HepG2 (cell line): ENCODE measurements around the gene GTF2A2. TPM values are rescaled to one million over a fixed set of nuclear protein-coding genes. Genes with fewer than 3 reads are reported as not detected.
"Not testable (repeated sequence)": the region's sequence is repeated elsewhere in the genome, so short reads cannot be mapped to it uniquely, and the experiment has no call there.

Experiments
- ATAC-seq: fragments of 200-7000 bp; cut with Tn5 transposase; 3 replicates; pipeline ENCODE4 v1.9.1; 2020; ENCODE audit warnings: mild to moderate bottlenecking, moderate library complexity
- BruUV-seq: library from RNA; stranded (reverse); fragments of 400-500 nt; replicated peaks from 2 replicates; lab custom pipeline; 2021; lab: Mats Ljungman, UMichigan
- CTCF ChIA-PET: fragments of 300-600 bp; formaldehyde crosslinking; extraction: SDS; loops from one replicate; lab custom pipeline; 2021; ENCODE audit warnings: low total read pairs, inconsistent platforms, low intra/inter-chr PET ratio; lab: Yijun Ruan, JAX
- POLR2A ChIA-PET: fragments of 350-600 bp; sonication (Branson Sonifier 250); formaldehyde crosslinking; loops from one replicate; lab custom pipeline; 2020; ENCODE audit warnings: antibody characterized with exemption, inconsistent platforms; lab: Yijun Ruan, JAX
- DNase-seq: peaks from one replicate; pipeline ENCODE4 v3.0.0-alpha.2; 2015; ENCODE audit warnings: low spot score
- FAIRE-seq: peaks from 3 replicates; lab custom pipeline; 2011; peaks lifted over from hg19 to GRCh38; lab: Jason Lieb, UNC
- H2AFZ ChIP-seq: one replicate; pipeline ENCODE4 v1.6.1; 2011; ENCODE audit warnings: low read length, inconsistent platforms
- H3K27ac ChIP-seq: fragments of 300-600 bp; 3 replicates; pipeline ENCODE4 v1.8.0; 2011; ENCODE audit warnings: mixed run types, mild to moderate bottlenecking, mixed read lengths, low read length, inconsistent platforms; ENCODE audit not compliant: insufficient read depth; ENCODE audit errors: extremely low read length
- H3K27me3 ChIP-seq, 2 experiments: fragments of 200-600 bp in 1 of 2; 2 replicates in 1 of 2; 3 replicates in 1 of 2; pipeline versions ENCODE4 v1.6.0 to v1.8.0; 2011; ENCODE audit warnings: low read length in 2 of 2, mild to moderate bottlenecking in 2 of 2, moderate library complexity in 2 of 2, inconsistent platforms in 1 of 2; ENCODE audit not compliant: insufficient read depth in 2 of 2, control insufficient read depth in 1 of 2
- H3K36me3 ChIP-seq, 2 experiments: fragments of 200-600 bp in 1 of 2; replicated peaks in 1 of 2; 2 replicates in 1 of 2; 3 replicates in 1 of 2; pipeline versions ENCODE4 v1.5.1 to v1.8.0; 2011; ENCODE audit warnings: low read length in 2 of 2, inconsistent platforms in 1 of 2; ENCODE audit not compliant: insufficient read depth in 2 of 2, control insufficient read depth in 1 of 2
- H3K4me1 ChIP-seq: 2 replicates; pipeline ENCODE4 v1.5.1; 2012; ENCODE audit warnings: low read length, inconsistent platforms; ENCODE audit not compliant: insufficient read depth
- H3K4me2 ChIP-seq: 2 replicates; pipeline ENCODE4 v1.6.0; 2011; ENCODE audit warnings: low read depth, low read length, inconsistent platforms
- H3K4me3 ChIP-seq, 3 experiments: fragments of 200-600 bp in 1 of 3; sonication (generic), shearing (Covaris generic) in 1 of 3; replicated peaks in 1 of 3; 2 replicates each; pipeline ENCODE4 v1.5.1; 2011 to 2016; ENCODE audit warnings: low read length in 3 of 3, inconsistent platforms in 2 of 3, low read depth in 2 of 3, mild to moderate bottlenecking in 2 of 3, control low read depth in 1 of 3, mixed read lengths in 1 of 3; ENCODE audit not compliant: insufficient read depth in 1 of 3
- H3K79me2 ChIP-seq: one replicate; pipeline ENCODE4 v1.6.1; 2011; ENCODE audit warnings: low read length, inconsistent platforms; ENCODE audit not compliant: insufficient read depth
- H3K9ac ChIP-seq: 2 replicates; pipeline ENCODE4 v1.6.0; 2011; ENCODE audit warnings: mild to moderate bottlenecking, low read depth, low read length, inconsistent platforms; ENCODE audit not compliant: insufficient read depth
- H3K9me3 ChIP-seq: 2 replicates; pipeline ENCODE4 v1.5.1; 2012; ENCODE audit warnings: mild to moderate bottlenecking, low read length
- H4K20me1 ChIP-seq: 2 replicates; pipeline ENCODE4 v1.6.0; 2011; ENCODE audit warnings: inconsistent platforms, mild to moderate bottlenecking, low read length, moderate library complexity; ENCODE audit not compliant: insufficient read depth
- HCFC1 ChIP-seq: fragments of 150-350 bp; IDR thresholded peaks from 2 replicates; pipeline ENCODE4 v1.6.1; 2014; ENCODE audit warnings: low read depth, low read length
- NKX3-1 ChIP-seq: sonication (generic); formaldehyde crosslinking; IDR thresholded peaks from 2 replicates; pipeline ENCODE4 v1.5.0; 2020; ENCODE audit warnings: missing genetic modification reagents
- TCF12 ChIP-seq, 2 experiments: fragments of 450-650 bp in 1 of 2; sonication (generic) in 1 of 2; formaldehyde crosslinking in 1 of 2; IDR thresholded peaks; 2 replicates each; pipeline versions ENCODE4 v1.6.1 to v1.8.0; 2017 to 2022; ENCODE audit warnings: antibody characterized with exemption in 1 of 2, mild to moderate bottlenecking in 1 of 2, missing genetic modification reagents in 1 of 2, moderate library complexity in 1 of 2
- TRIM24 ChIP-seq: sonication (generic); formaldehyde crosslinking; IDR thresholded peaks from 2 replicates; pipeline ENCODE4 v1.8.0; 2022; ENCODE audit warnings: mild to moderate bottlenecking, missing genetic modification reagents
- ZFP62 ChIP-seq: sonication (generic); formaldehyde crosslinking; IDR thresholded peaks from 2 replicates; pipeline ENCODE4 v1.4.0; 2020; ENCODE audit warnings: missing genetic modification reagents
- ZNF687 ChIP-seq: sonication (generic); formaldehyde crosslinking; IDR thresholded peaks from 2 replicates; pipeline ENCODE4 v1.5.1; 2020; ENCODE audit warnings: mild to moderate bottlenecking, missing genetic modification reagents, moderate library complexity
- WGBS: methylation state at CpG from one replicate; pipeline ENCODE4 v1.1.6; 2017; ENCODE audit warnings: low lambda C conversion rate; 5-methylcytosine and 5-hydroxymethylcytosine counted together
- in situ Hi-C: cut with HindIII; loops from 2 replicates; pipeline ENCODE4 v1.10.0; 2017; ENCODE audit warnings: low pct_unique_long_range_greater_than_20kb; ENCODE audit not compliant: extremely low pct_ligation_motif_present
- intact Hi-C: fragments of 100-400 bp; cut with micrococcal nuclease; formaldehyde crosslinking; loops from one replicate; pipeline ENCODE4 v1.10.0; 2022; ENCODE audit not compliant: unreplicated experiment
- polyA plus RNA-seq, 8 experiments: library from polyadenylated mRNA; depleted of rRNA in 3 of 8; stranded (reverse) in 7 of 8; unstranded in 1 of 8; fragments of >200 nt; fragmentation: Illumina TruSeq in 4 of 8; extraction: Trizol in 4 of 8; gene quantifications; 2 replicates each; pipeline versions ENCODE4 v1.2.1 to v1.2.3, GENCODE V29; 2011 to 2016; ENCODE audit warnings: low read depth in 4 of 8, missing spikeins in 1 of 8, mixed read lengths in 1 of 8; ENCODE audit not compliant: insufficient read depth in 1 of 8
- total RNA-seq, 5 experiments: library from RNA; depleted of rRNA; stranded (reverse); fragments of >200 nt; fragmentation: Illumina TruSeq; extraction: Trizol; gene quantifications; 2 replicates each; pipeline ENCODE4 v1.2.3, GENCODE V29; 2016; ENCODE audit warnings: low read depth in 1 of 5

GTF2A2 gene
- total and polyA plus RNA-seq, 2 of the 13 experiments (the other 11 are each of a cell fraction or from before 2014, with no cell fraction given), result 24.4 to 106 TPM

DNA sequence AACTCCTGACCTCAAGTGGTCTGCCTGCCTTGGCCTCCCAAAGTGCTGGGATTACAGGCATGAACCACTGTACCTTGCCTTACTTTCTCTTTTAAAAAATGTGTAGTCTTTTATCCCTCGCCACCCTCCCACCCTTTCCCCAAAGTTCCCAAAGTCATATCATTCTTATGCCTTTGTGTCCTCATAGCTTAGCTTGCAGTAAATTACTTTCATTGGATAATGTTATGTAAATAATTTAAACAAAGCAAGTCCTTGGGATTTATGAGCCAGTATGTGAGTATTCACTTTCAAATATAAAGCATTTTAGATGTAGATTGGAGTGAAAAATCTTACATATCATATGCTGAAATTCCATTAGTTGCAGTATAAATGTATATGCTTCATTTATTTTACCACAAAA is 11.0 kb downstream of the GTF2A2 start:
- intact Hi-C loops, result no loop called here
- no peaks in the 10 kb centered on the region for H3K79me2 ChIP-seq
- no peak overlapping the region for H2AFZ ChIP-seq
- WGBS, result 100% methylated on average over 1 of the region's 1 CpG
- ChIA-PET CTCF (no interaction called here), POLR2A (no interaction called here)
- no peak for ATAC-seq
- no peak overlapping the region for H3K27ac ChIP-seq
- H3K36me3 ChIP-seq, result peaks cover 3 to 44% of the 10 kb centered on the region in 2 experiments; a peak in 3 of 5 replicates
- no peaks in the 10 kb centered on the region for H3K9me3 ChIP-seq
- in situ Hi-C loops, result no loop called here
- DNase-seq, result no peak
- H3K27me3 ChIP-seq, result no peaks in the 10 kb centered on the region
- TF ChIP-seq TRIM24 (no peak), HCFC1 (no peak), ZNF687 (CRISPR knock-in tag) (no peak), ZFP62 (CRISPR knock-in tag) (no peak), TCF12 (IDR thresholded peaks at IDR 0.05) (no peak), TCF12 (CRISPR knock-in tag; IDR thresholded peaks at IDR 0.05) (no peak), NKX3-1 (CRISPR knock-in tag) (no peak)
- FAIRE-seq, result no peak
- H3K9ac ChIP-seq, result no peak overlapping the region
- no peak overlapping the region for H3K4me2 ChIP-seq
- BruUV-seq, result no TSS peak
- H4K20me1 ChIP-seq, result no peaks in the 10 kb centered on the region; the same call in 1 of the 2 replicates
- no peaks in the 10 kb centered on the region for H3K4me1 ChIP-seq
- no peak overlapping the region for H3K4me3 ChIP-seq

DNA sequence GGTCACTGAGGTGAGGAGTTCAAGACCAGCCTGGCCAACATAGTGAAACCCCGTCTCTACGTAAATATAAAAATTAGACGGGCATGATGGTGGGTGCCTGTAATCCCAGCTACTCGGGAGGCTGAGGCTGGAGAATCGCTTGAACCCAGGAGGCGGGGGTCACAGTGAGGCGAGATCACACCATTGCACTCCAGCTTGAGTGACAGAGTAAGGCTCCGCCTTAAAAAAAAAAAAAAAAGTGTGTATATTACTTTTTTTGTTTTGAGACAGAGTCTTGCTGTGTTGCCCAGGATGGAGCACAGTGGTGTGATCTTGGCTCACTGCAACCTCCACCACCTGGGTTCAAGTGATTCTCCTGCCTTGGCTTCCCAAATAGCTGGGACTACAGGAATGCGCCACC is 11.5 kb downstream of the GTF2A2 start:
- H3K36me3 ChIP-seq, result peaks cover 3 to 44% of the 10 kb centered on the region in 2 experiments; a peak in 3 of 5 replicates
- intact Hi-C loops, H2AFZ ChIP-seq, CTCF ChIA-PET, in situ Hi-C loops, FAIRE-seq, ATAC-seq, H4K20me1 ChIP-seq, H3K9me3 ChIP-seq, H3K9ac ChIP-seq, H3K4me3 ChIP-seq, H3K79me2 ChIP-seq, BruUV-seq, H3K27me3 ChIP-seq, H3K4me1 ChIP-seq, H3K27ac ChIP-seq, POLR2A ChIA-PET, H3K4me2 ChIP-seq, DNase-seq: not testable (repeated sequence)
- WGBS, result 93% methylated on average over 9 of the region's 9 CpGs
